B cell (primary cell): ENCODE results near the gene KIF26B. TPM values are rescaled to one million over a fixed set of nuclear protein-coding genes. Genes with fewer than 3 reads are reported as not detected.

Source experiments
- ATAC-seq: fragments of 200-7000 bp; cut with Tn5 transposase; one replicate; pipeline ENCODE4 v1.10.0; 2021; ENCODE audit warnings: low read depth, mild to moderate bottlenecking, moderate number of reproducible peaks, moderate library complexity
- CTCF ChIA-PET: fragments of 350-600 bp; sonication (Branson Sonifier 250); formaldehyde crosslinking; loops from one replicate; lab custom pipeline; 2021; ENCODE audit warnings: antibody characterized with exemption, inconsistent platforms; lab: Charles Lee
- POLR2A ChIA-PET: fragments of 350-600 bp; sonication (Branson Sonifier 250); formaldehyde crosslinking; loops from one replicate; lab custom pipeline; 2021; ENCODE audit warnings: antibody characterized with exemption; lab: Charles Lee
- DNase-seq: peaks from one replicate; pipeline ENCODE4 v3.0.0; 2013
- H2AFZ ChIP-seq: 2 replicates; pipeline ENCODE4 v1.6.1; 2012; ENCODE audit warnings: mild to moderate bottlenecking, low read depth, low read length; ENCODE audit not compliant: insufficient read depth, poor library complexity, severe bottlenecking
- H3K27ac ChIP-seq, 2 donors: 1 replicate in 1 of 2; 2 replicates in 1 of 2; pipeline ENCODE4 v1.5.1; 2012 to 2013; ENCODE audit warnings: low read length in 2 of 2, mild to moderate bottlenecking in 2 of 2, moderate library complexity in 1 of 2
- H3K27me3 ChIP-seq, 4 experiments: fragments of 200-600 bp in 1 of 4; sonication (generic) in 1 of 4; replicated peaks in 1 of 4; 1 replicate in 2 of 4; 2 replicates in 2 of 4; pipeline versions ENCODE4 v1.6.1 to v1.7.0; 2013 to 2016; ENCODE audit warnings: low read length in 3 of 4, mild to moderate bottlenecking in 2 of 4, mixed read lengths in 1 of 4, moderate library complexity in 1 of 4; ENCODE audit not compliant: insufficient read depth in 4 of 4, control insufficient read depth in 3 of 4; ENCODE audit errors: control extremely low read depth in 1 of 4
- H3K36me3 ChIP-seq, 2 experiments: replicated peaks in 1 of 2; 1 replicate in 1 of 2; 2 replicates in 1 of 2; pipeline versions ENCODE4 v1.6.1 to v1.7.1; 2013; ENCODE audit warnings: low read length in 1 of 2; ENCODE audit not compliant: insufficient read depth in 2 of 2, control insufficient read depth in 1 of 2; ENCODE audit errors: control extremely low read depth in 1 of 2, extremely low read depth in 1 of 2
- H3K4me1 ChIP-seq, 2 donors: fragments of 200-600 bp in 1 of 2; sonication (generic) in 1 of 2; 1 replicate in 1 of 2; 2 replicates in 1 of 2; pipeline versions ENCODE4 v1.5.1 to v1.6.1; 2013 to 2017; ENCODE audit warnings: low read length in 2 of 2; ENCODE audit not compliant: control insufficient read depth in 2 of 2, insufficient read depth in 2 of 2
- H3K4me2 ChIP-seq: replicated peaks from 2 replicates; pipeline ENCODE3; 2012; ENCODE audit warnings: mild to moderate bottlenecking, low read depth, low read length; ENCODE audit not compliant: poor library complexity, severe bottlenecking
- H3K4me3 ChIP-seq, 5 experiments: fragments of 200-600 bp in 1 of 5; sonication (generic) in 1 of 5; 1 replicate in 3 of 5; 2 replicates in 2 of 5; pipeline versions ENCODE4 v1.5.1 to v1.7.0; 2011 to 2016; ENCODE audit warnings: low read length in 4 of 5, mild to moderate bottlenecking in 4 of 5, low read depth in 2 of 5, control low read depth in 1 of 5, moderate library complexity in 1 of 5; ENCODE audit not compliant: insufficient read depth in 1 of 5; ENCODE audit errors: control extremely low read depth in 1 of 5, extremely low read depth in 1 of 5
- H3K79me2 ChIP-seq: fragments of 200-600 bp; sonication (generic); one replicate; pipeline ENCODE4 v1.6.0; 2016; ENCODE audit warnings: low read length; ENCODE audit not compliant: control insufficient read depth, insufficient read depth
- H3K9ac ChIP-seq: fragments of 200-600 bp; sonication (generic); 2 replicates; pipeline ENCODE4 v1.6.1; 2017; ENCODE audit warnings: mild to moderate bottlenecking, low read length, moderate library complexity
- H3K9me3 ChIP-seq, 3 donors: one replicate each; pipeline versions ENCODE4 v1.6.1 to v1.7.1; 2013; ENCODE audit warnings: low read length in 2 of 3; ENCODE audit not compliant: control insufficient read depth in 2 of 3, insufficient read depth in 1 of 3; ENCODE audit errors: control extremely low read depth in 1 of 3
- H4K20me1 ChIP-seq: 2 replicates; pipeline ENCODE4 v1.6.0; 2012; ENCODE audit warnings: mild to moderate bottlenecking, low read length; ENCODE audit not compliant: insufficient read depth, control insufficient read depth, poor library complexity, severe bottlenecking
- H3K27ac Mint-ChIP-seq: one replicate; pipeline ENCODE4 v1.8.0; 2021; ENCODE audit warnings: mixed read lengths
- H3K27me3 Mint-ChIP-seq: one replicate; pipeline ENCODE4 v1.8.0; 2021; ENCODE audit warnings: mixed read lengths
- H3K4me1 Mint-ChIP-seq: one replicate; pipeline ENCODE4 v1.8.0; 2021; ENCODE audit warnings: mixed read lengths
- H3K4me3 Mint-ChIP-seq: one replicate; pipeline ENCODE4 v1.8.0; 2021; ENCODE audit warnings: mixed read lengths
- H3K9me3 Mint-ChIP-seq: one replicate; pipeline ENCODE4 v1.8.0; 2022; ENCODE audit warnings: mixed read lengths; ENCODE audit not compliant: insufficient read depth
- CTCF ChIP-seq: fragments of 200-600 bp; IDR thresholded peaks from one replicate; pipeline ENCODE4 v1.8.0; 2022; ENCODE audit warnings: antibody characterized with exemption, mild to moderate bottlenecking
- EZH2 ChIP-seq: IDR thresholded peaks from 2 replicates; pipeline ENCODE4 v1.6.1; 2012; ENCODE audit warnings: borderline replicate concordance, low read depth, mild to moderate bottlenecking, moderate library complexity, low read length; ENCODE audit not compliant: insufficient read depth, poor library complexity, severe bottlenecking
- WGBS: methylation state at CpG from one replicate; pipeline ENCODE4 v1.1.5; 2013; ENCODE audit warnings: missing lambda C conversion rate; ENCODE audit not compliant: insufficient coverage; 5-methylcytosine and 5-hydroxymethylcytosine counted together
- intact Hi-C: fragments of 100-400 bp; cut with micrococcal nuclease; formaldehyde crosslinking; loops from one replicate; pipeline ENCODE4 v1.10.0; 2022
- polyA plus RNA-seq: library from polyadenylated mRNA; depleted of rRNA; stranded (reverse); fragments of >200 nt; gene quantifications from 2 replicates; pipeline ENCODE4 v1.2.3, GENCODE V29; 2012
- total RNA-seq, 2 donors: library from RNA; stranded (reverse); fragments of 120-200 nt in 1 of 2; gene quantifications; 1 replicate in 1 of 2; 2 replicates in 1 of 2; pipeline versions ENCODE4 v1.2.3 to v1.2.4, GENCODE V29; 2013 to 2022

KIF26B gene
- total and polyA plus RNA-seq, 2 donors (not counting 1 experiment from before 2014, with no cell fraction given) = 0.62 TPM; not detected in 1

- ATAC-seq = no peak
- POLR2A ChIA-PET = no interaction called here
- DNase-seq = no peak
- Mint-ChIP-seq H3K27ac (no peak overlapping the region), H3K4me3 (no peak overlapping the region), H3K4me1 (no peaks in the 10 kb centered on the region), H3K9me3 (no peaks in the 10 kb centered on the region), H3K27me3 (no peaks in the 10 kb centered on the region)
- Histone ChIP-seq H3K4me2 (no peak overlapping the region), H4K20me1 (no peaks in the 10 kb centered on the region), H3K27ac (no peak overlapping the region), H3K9me3 (no peaks in the 10 kb centered on the region), H2AFZ (no peak overlapping the region), H3K79me2 (no peaks in the 10 kb centered on the region), H3K9ac (no peak overlapping the region), H3K36me3 (no peaks in the 10 kb centered on the region), H3K4me1 (no peaks in the 10 kb centered on the region), H3K4me3 (no peak overlapping the region), H3K27me3 (no peaks in the 10 kb centered on the region)
- intact Hi-C loops = no loop called here
- TF ChIP-seq EZH2 (no peak), CTCF (no peak)
- CTCF ChIA-PET = no interaction called here
- 93% methylated on average over 3 of the region's 9 CpGs for WGBS
These were observed 41.1 kb upstream of the KIF26B start for GRCh38 chr1:245113649-245114048.

- intact Hi-C loops = no loop called here
- Mint-ChIP-seq H3K27ac (no peak overlapping the region), H3K4me1 (no peaks in the 10 kb centered on the region), H3K4me3 (no peak overlapping the region), H3K9me3 (no peaks in the 10 kb centered on the region), H3K27me3 (no peaks in the 10 kb centered on the region)
- Histone ChIP-seq H3K27ac (no peak overlapping the region), H3K79me2 (no peaks in the 10 kb centered on the region), H3K27me3 (no peaks in the 10 kb centered on the region), H3K4me1 (no peaks in the 10 kb centered on the region), H2AFZ (no peak overlapping the region), H3K4me2 (no peak overlapping the region), H3K4me3 (no peak overlapping the region), H3K9ac (no peak overlapping the region), H3K36me3 (no peaks in the 10 kb centered on the region), H4K20me1 (no peaks in the 10 kb centered on the region), H3K9me3 (no peaks in the 10 kb centered on the region)
- TF ChIP-seq EZH2 (no peak), CTCF (no peak)
- ATAC-seq = no peak
- ChIA-PET CTCF (interaction anchor here (0.6 kb wide), 1 partner anchor 39 kb away, joined by 3 read pairs; no protein-coding TSS in a partner anchor), POLR2A (no interaction called here)
- 100% methylated on average over 1 of the region's 4 CpGs for WGBS
- DNase-seq = no peak
These were observed 38.7 kb upstream of the KIF26B start for GRCh38 chr1:245116131-245116530.
